K562 (cell line): ENCODE measurements around the gene DENND1A. TPM values are rescaled to one million over a fixed set of nuclear protein-coding genes. Genes with fewer than 3 reads are reported as not detected.
A peak's percentile ranks its signal among the peaks of the same experiment; 100 is the strongest.

Experiments
- ESRRA ChIP-seq: fragments of 450-650 bp; IDR thresholded peaks from 2 replicates; pipeline ENCODE4 v1.6.1; 2014; ENCODE audit warnings: low read depth, mild to moderate bottlenecking, moderate library complexity, borderline replicate concordance
- FOXP1 ChIP-seq: sonication (generic); formaldehyde crosslinking; IDR thresholded peaks from 2 replicates; pipeline ENCODE4 v1.8.0; 2022; ENCODE audit warnings: mild to moderate bottlenecking, missing genetic modification reagents
- HNRNPL ChIP-seq: fragments of 200-400 bp; formaldehyde crosslinking; IDR thresholded peaks from 2 replicates; pipeline ENCODE4 v1.6.1; 2017; ENCODE audit warnings: low read depth, mild to moderate bottlenecking, low read length
- HNRNPUL1 ChIP-seq: fragments of 200-400 bp; formaldehyde crosslinking; IDR thresholded peaks from 2 replicates; pipeline ENCODE4 v1.6.1; 2017; ENCODE audit warnings: low read length
- JUNB ChIP-seq: fragments of 450-650 bp; formaldehyde crosslinking; conservative IDR thresholded peaks from 2 replicates; pipeline ENCODE4 v1.4.0; 2020; ENCODE audit warnings: mild to moderate bottlenecking
- NCOA4 ChIP-seq: fragments of 450-650 bp; IDR thresholded peaks from 2 replicates; pipeline ENCODE4 v1.6.1; 2018; ENCODE audit warnings: mild to moderate bottlenecking; ENCODE audit not compliant: partially characterized antibody
- NCOA6 ChIP-seq: fragments of 450-650 bp; IDR thresholded peaks from 2 replicates; pipeline ENCODE4 v1.6.1; 2017; ENCODE audit warnings: mild to moderate bottlenecking
- NFE2L1 ChIP-seq: fragments of 450-650 bp; IDR thresholded peaks from 2 replicates; pipeline ENCODE4 v1.6.1; 2016; ENCODE audit warnings: missing genetic modification characterization, low read depth, mild to moderate bottlenecking, missing compliant biosample characterization, moderate library complexity, borderline replicate concordance
- PCBP1 ChIP-seq: fragments of 200-400 bp; formaldehyde crosslinking; IDR thresholded peaks from 2 replicates; pipeline ENCODE4 v1.6.1; 2018; ENCODE audit warnings: mild to moderate bottlenecking, low read depth, low read length; ENCODE audit not compliant: poor library complexity, severe bottlenecking
- PHF8 ChIP-seq: fragments of 200-600 bp; sonication (generic); IDR thresholded peaks from 2 replicates; pipeline ENCODE4 v1.6.1; 2012; ENCODE audit warnings: mixed run types, mild to moderate bottlenecking, inconsistent platforms, low read length, moderate library complexity, borderline replicate concordance
- PRPF4 ChIP-seq: fragments of 200-400 bp; formaldehyde crosslinking; IDR thresholded peaks from one replicate; pipeline ENCODE4 v1.6.1; 2017; ENCODE audit warnings: low read length, low read depth, mild to moderate bottlenecking; ENCODE audit not compliant: insufficient read depth, poor library complexity, severe bottlenecking
- RBFOX2 ChIP-seq: fragments of 200-400 bp; formaldehyde crosslinking; IDR thresholded peaks from 2 replicates; pipeline ENCODE4 v1.6.1; 2017; ENCODE audit warnings: low read depth, mild to moderate bottlenecking, low read length, moderate library complexity
- RFX7 ChIP-seq: fragments of 250-450 bp; sonication (Bioruptor Pico); IDR thresholded peaks from 2 replicates; pipeline ENCODE4 v1.5.1; 2021; ENCODE audit warnings: mild to moderate bottlenecking
- SMAD3 ChIP-seq: fragments of 450-650 bp; formaldehyde crosslinking; conservative IDR thresholded peaks from 2 replicates; pipeline ENCODE4 v1.4.0; 2020; ENCODE audit warnings: mild to moderate bottlenecking
- SRSF7 ChIP-seq: fragments of 200-400 bp; formaldehyde crosslinking; optimal IDR thresholded peaks from 2 replicates; pipeline ENCODE3; 2017; ENCODE audit warnings: mild to moderate bottlenecking, low read depth, low read length
- TAF15 ChIP-seq: fragments of 200-400 bp; formaldehyde crosslinking; IDR thresholded peaks from 2 replicates; pipeline ENCODE4 v1.6.1; 2017; ENCODE audit warnings: mild to moderate bottlenecking, low read depth, low read length, moderate library complexity
- TAF9B ChIP-seq: fragments of 450-650 bp; IDR thresholded peaks from 2 replicates; pipeline ENCODE4 v1.6.1; 2018; ENCODE audit warnings: mild to moderate bottlenecking; ENCODE audit not compliant: partially characterized antibody
- ZNF24 ChIP-seq: fragments of 450-650 bp; IDR thresholded peaks from 2 replicates; pipeline ENCODE4 v1.6.1; 2016
- ZNF699 ChIP-seq: fragments of 250-450 bp; sonication (Bioruptor Pico); IDR thresholded peaks from 2 replicates; pipeline ENCODE4 v1.8.0; 2021; ENCODE audit warnings: mild to moderate bottlenecking, moderate library complexity; ENCODE audit not compliant: insufficient replicate concordance
- polyA plus RNA-seq, 8 experiments: library from polyadenylated mRNA; depleted of rRNA in 4 of 8; stranded (reverse) in 5 of 8; unstranded in 3 of 8; fragments of >200 nt; fragmentation: Nextera tagmentation in 2 of 8; fragmentation: Illumina TruSeq in 1 of 8; extraction: Ambion mirVana in 2 of 8; extraction: Trizol in 1 of 8; gene quantifications; 2 replicates each; pipeline versions ENCODE4 v1.2.1 to v1.2.3, GENCODE V29; 2011 to 2014; ENCODE audit warnings: inconsistent platforms in 1 of 8, missing spikeins in 1 of 8
- total RNA-seq, 7 experiments: library from RNA; depleted of rRNA in 6 of 7; stranded (reverse); fragments of >200 nt in 6 of 7; fragmentation: Illumina TruSeq in 2 of 7; extraction: Trizol in 2 of 7; gene quantifications; 2 replicates each; pipeline versions ENCODE4 v1.2.1 to v1.2.3, GENCODE V29; 2011 to 2021; ENCODE audit warnings: low replicate concordance in 1 of 7
- TF ChIP-seq, protein P1 (sequence below), 2 experiments: fragments of 450-650 bp; IDR thresholded peaks; 2 replicates each; pipeline ENCODE4 v1.6.1; 2018; ENCODE audit warnings: mild to moderate bottlenecking in 2 of 2, low read depth in 1 of 2; ENCODE audit not compliant: partially characterized antibody in 2 of 2
- TF ChIP-seq, protein P2 (sequence below), 3 experiments: IDR thresholded peaks in 2 of 3; conservative IDR thresholded peaks in 1 of 3; 2 replicates each; pipeline ENCODE4 v1.5.1; 2011 to 2012; ENCODE audit warnings: low read length in 3 of 3, mild to moderate bottlenecking in 3 of 3, control low read depth in 2 of 3, improper control_type of control experiment in 1 of 3, inconsistent platforms in 1 of 3, low read depth in 1 of 3, mixed read lengths in 1 of 3, moderate library complexity in 1 of 3; ENCODE audit not compliant: insufficient read depth in 2 of 3

Gene DENND1A
- total and polyA plus RNA-seq, 9 of the 15 experiments (the other 6 are each of a cell fraction or from before 2014, with no cell fraction given): 7.6 to 29.5 (median 15.7) TPM

DNA sequence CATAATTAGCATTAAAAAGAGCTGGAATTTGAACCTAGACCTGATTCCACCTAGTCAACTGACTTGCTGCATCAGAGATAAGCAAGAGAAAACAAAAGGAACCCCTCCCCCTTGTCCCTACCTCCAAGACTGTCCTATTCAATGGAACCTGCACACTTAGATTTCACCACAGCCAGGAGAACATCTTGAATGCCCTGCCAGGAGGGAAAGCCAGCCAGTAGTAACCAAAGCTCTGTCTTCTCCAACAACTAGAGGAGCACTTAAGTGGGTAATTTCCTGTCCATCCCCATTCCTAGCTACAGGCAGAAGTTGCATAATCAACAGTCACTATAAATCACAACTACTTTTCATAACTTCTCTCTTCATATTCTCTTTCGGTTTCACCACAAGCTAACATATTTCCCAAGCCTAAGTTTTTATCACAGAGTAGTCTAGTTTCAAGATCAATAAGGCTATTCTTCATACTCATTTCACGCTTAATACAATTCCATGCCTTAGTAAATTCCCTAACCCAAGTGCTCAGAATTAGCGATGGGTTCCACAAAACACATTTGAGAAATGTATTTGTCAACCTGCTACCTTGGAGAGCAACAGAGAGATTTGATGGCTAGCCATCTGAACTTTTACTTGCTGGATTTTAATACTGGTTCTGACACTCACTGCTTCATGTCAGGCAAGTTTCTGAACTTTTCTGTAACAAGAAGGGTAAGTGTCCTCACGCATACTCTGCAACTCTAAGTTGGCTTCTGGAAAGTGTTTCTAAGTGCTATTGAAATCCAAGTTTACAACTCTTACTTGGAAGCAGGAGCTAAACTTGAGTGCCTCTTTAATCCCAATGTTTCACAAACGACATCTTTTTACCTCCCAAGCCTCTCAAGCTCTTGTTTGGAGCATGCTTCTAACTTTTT lies 2.0 kb downstream of the DENND1A start (continued):
- no peak for TF ChIP-seq PRPF4
- TF ChIP-seq NCOA4: no peak
- no peak for TF ChIP-seq NFE2L1 (tag)
- TF ChIP-seq ZNF24: no peak
- TF ChIP-seq PCBP1: no peak
- no peak for TF ChIP-seq NCOA6
- no peak for TF ChIP-seq RBFOX2
- no peak for TF ChIP-seq SMAD3 (CRISPR knock-in tag)
- TF ChIP-seq PHF8: no peak
- no peak for TF ChIP-seq ZNF699
- no peak for TF ChIP-seq JUNB (CRISPR knock-in tag)
- TF ChIP-seq RFX7: no peak
- no peak for TF ChIP-seq SRSF7
- no peak for TF ChIP-seq TAF15
- TF ChIP-seq, protein P1, sequence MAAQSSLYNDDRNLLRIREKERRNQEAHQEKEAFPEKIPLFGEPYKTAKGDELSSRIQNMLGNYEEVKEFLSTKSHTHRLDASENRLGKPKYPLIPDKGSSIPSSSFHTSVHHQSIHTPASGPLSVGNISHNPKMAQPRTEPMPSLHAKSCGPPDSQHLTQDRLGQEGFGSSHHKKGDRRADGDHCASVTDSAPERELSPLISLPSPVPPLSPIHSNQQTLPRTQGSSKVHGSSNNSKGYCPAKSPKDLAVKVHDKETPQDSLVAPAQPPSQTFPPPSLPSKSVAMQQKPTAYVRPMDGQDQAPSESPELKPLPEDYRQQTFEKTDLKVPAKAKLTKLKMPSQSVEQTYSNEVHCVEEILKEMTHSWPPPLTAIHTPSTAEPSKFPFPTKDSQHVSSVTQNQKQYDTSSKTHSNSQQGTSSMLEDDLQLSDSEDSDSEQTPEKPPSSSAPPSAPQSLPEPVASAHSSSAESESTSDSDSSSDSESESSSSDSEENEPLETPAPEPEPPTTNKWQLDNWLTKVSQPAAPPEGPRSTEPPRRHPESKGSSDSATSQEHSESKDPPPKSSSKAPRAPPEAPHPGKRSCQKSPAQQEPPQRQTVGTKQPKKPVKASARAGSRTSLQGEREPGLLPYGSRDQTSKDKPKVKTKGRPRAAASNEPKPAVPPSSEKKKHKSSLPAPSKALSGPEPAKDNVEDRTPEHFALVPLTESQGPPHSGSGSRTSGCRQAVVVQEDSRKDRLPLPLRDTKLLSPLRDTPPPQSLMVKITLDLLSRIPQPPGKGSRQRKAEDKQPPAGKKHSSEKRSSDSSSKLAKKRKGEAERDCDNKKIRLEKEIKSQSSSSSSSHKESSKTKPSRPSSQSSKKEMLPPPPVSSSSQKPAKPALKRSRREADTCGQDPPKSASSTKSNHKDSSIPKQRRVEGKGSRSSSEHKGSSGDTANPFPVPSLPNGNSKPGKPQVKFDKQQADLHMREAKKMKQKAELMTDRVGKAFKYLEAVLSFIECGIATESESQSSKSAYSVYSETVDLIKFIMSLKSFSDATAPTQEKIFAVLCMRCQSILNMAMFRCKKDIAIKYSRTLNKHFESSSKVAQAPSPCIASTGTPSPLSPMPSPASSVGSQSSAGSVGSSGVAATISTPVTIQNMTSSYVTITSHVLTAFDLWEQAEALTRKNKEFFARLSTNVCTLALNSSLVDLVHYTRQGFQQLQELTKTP (IDR thresholded peaks at IDR 0.05; ENCODE audit: low read depth in 1 of 2, partially characterized antibody in 2 of 2): peak in 1 of 2 experiments; percentile 58
- TF ChIP-seq, protein P2, sequence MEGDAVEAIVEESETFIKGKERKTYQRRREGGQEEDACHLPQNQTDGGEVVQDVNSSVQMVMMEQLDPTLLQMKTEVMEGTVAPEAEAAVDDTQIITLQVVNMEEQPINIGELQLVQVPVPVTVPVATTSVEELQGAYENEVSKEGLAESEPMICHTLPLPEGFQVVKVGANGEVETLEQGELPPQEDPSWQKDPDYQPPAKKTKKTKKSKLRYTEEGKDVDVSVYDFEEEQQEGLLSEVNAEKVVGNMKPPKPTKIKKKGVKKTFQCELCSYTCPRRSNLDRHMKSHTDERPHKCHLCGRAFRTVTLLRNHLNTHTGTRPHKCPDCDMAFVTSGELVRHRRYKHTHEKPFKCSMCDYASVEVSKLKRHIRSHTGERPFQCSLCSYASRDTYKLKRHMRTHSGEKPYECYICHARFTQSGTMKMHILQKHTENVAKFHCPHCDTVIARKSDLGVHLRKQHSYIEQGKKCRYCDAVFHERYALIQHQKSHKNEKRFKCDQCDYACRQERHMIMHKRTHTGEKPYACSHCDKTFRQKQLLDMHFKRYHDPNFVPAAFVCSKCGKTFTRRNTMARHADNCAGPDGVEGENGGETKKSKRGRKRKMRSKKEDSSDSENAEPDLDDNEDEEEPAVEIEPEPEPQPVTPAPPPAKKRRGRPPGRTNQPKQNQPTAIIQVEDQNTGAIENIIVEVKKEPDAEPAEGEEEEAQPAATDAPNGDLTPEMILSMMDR (IDR thresholded peaks at IDR 0.05 in 2 of 3, conservative IDR thresholded peaks at IDR 0.05 in 1 of 3; ENCODE audit: insufficient read depth in 2 of 3, low read depth in 1 of 3, low read length in 3 of 3): no peak
- TF ChIP-seq ESRRA: no peak
- no peak for TF ChIP-seq HNRNPL
- no peak for TF ChIP-seq HNRNPUL1
- TF ChIP-seq TAF9B: no peak
- no peak for TF ChIP-seq FOXP1
